Stimulated activated naive CD8-positive, alpha-beta T cell treated with anti-CD3 and anti-CD28 coated beads, Interleukin-15, amount 100 ng/mL, for 72 hours (primary cell): ENCODE measurements around the gene ADGRF5.

Experiments used
- ATAC-seq: fragments of 150-1000 bp; cut with Tn5 transposase; 2 replicates; pipeline ENCODE4 v1.10.0; 2021; ENCODE audit warnings: mild to moderate bottlenecking, moderate library complexity
- DNase-seq, 2 donors: peaks; one replicate each; pipeline ENCODE4 v3.0.0; 2021 to 2022
- H3K27ac Mint-ChIP-seq, 2 donors: one replicate each; pipeline ENCODE4 v1.8.0; 2022; ENCODE audit warnings: mild to moderate bottlenecking in 2 of 2, mixed read lengths in 2 of 2, moderate library complexity in 2 of 2
- H3K27me3 Mint-ChIP-seq: one replicate; pipeline ENCODE4 v1.8.0; 2022; ENCODE audit warnings: mixed read lengths
- H3K4me1 Mint-ChIP-seq: one replicate; pipeline ENCODE4 v1.8.0; 2022; ENCODE audit warnings: mild to moderate bottlenecking, mixed read lengths
- H3K4me3 Mint-ChIP-seq, 2 donors: one replicate each; pipeline ENCODE4 v1.8.0; 2022; ENCODE audit warnings: mild to moderate bottlenecking in 2 of 2, mixed read lengths in 2 of 2, moderate library complexity in 1 of 2
- H3K9me3 Mint-ChIP-seq, 2 donors: one replicate each; pipeline ENCODE4 v1.8.0; 2022; ENCODE audit warnings: mixed read lengths in 2 of 2

The ADGRF5 gene

GRCh38 chr6:46914279-46914810 is 7.4 kb downstream of the ADGRF5 start:
- no peaks in the 10 kb centered on the region for H3K4me1 Mint-ChIP-seq
- DNase-seq (no peak), ATAC-seq (no peak)
- H3K27me3 Mint-ChIP-seq, result peaks cover 8% of the 10 kb centered on the region
- H3K9me3 Mint-ChIP-seq, result no peaks in the 10 kb centered on the region
- no peak overlapping the region for H3K4me3 Mint-ChIP-seq
- H3K27ac Mint-ChIP-seq, result no peak overlapping the region

GRCh38 chr6:46909371-46909770 is 12.4 kb downstream of the ADGRF5 start:
- no peaks in the 10 kb centered on the region for H3K9me3 Mint-ChIP-seq
- no peak for DNase-seq
- no peaks in the 10 kb centered on the region for H3K27me3 Mint-ChIP-seq
- no peak for ATAC-seq
- H3K4me1 Mint-ChIP-seq, result no peaks in the 10 kb centered on the region
- H3K27ac Mint-ChIP-seq, result no peak overlapping the region
- no peak overlapping the region for H3K4me3 Mint-ChIP-seq

GRCh38 chr6:46906776-46907175 is 15.0 kb downstream of the ADGRF5 start:
- Mint-ChIP-seq H3K27me3 (peaks cover 13% of the 10 kb centered on the region), H3K4me3 (no peak overlapping the region), H3K4me1 (no peaks in the 10 kb centered on the region), H3K27ac (no peak overlapping the region), H3K9me3 (no peaks in the 10 kb centered on the region)
- DNase-seq (no peak), ATAC-seq (no peak)

GRCh38 chr6:46904117-46904516 is 17.6 kb downstream of the ADGRF5 start:
- Mint-ChIP-seq H3K27me3 (peaks cover 15% of the 10 kb centered on the region), H3K27ac (no peak overlapping the region), H3K4me1 (no peaks in the 10 kb centered on the region), H3K9me3 (no peaks in the 10 kb centered on the region), H3K4me3 (no peak overlapping the region)
- ATAC-seq (no peak), DNase-seq (no peak)

- H3K27me3 Mint-ChIP-seq, result peaks cover 21% of the 10 kb centered on the region
- no peaks in the 10 kb centered on the region for H3K4me1 Mint-ChIP-seq
- H3K4me3 Mint-ChIP-seq, result no peak overlapping the region
- H3K27ac Mint-ChIP-seq, result peak overlapping the region in 1 of 2 donors; percentile 19
- no peaks in the 10 kb centered on the region for H3K9me3 Mint-ChIP-seq
- no peak for ATAC-seq
- no peak for DNase-seq
These were observed 18.6 kb downstream of the ADGRF5 start for GRCh38 chr6:46903175-46903574.

GRCh38 chr6:46901882-46902314 is 19.8 kb downstream of the ADGRF5 start:
- ATAC-seq (no peak), DNase-seq (no peak)
- no peaks in the 10 kb centered on the region for H3K9me3 Mint-ChIP-seq
- no peaks in the 10 kb centered on the region for H3K4me1 Mint-ChIP-seq
- peaks cover 21% of the 10 kb centered on the region for H3K27me3 Mint-ChIP-seq
- no peak overlapping the region for H3K4me3 Mint-ChIP-seq
- H3K27ac Mint-ChIP-seq, result no peak overlapping the region

GRCh38 chr6:46900266-46900665 is 21.5 kb downstream of the ADGRF5 start:
- no peaks in the 10 kb centered on the region for H3K4me1 Mint-ChIP-seq
- peaks cover 30% of the 10 kb centered on the region for H3K27me3 Mint-ChIP-seq
- ATAC-seq, result no peak
- no peak for DNase-seq
- H3K27ac Mint-ChIP-seq, result no peak overlapping the region
- no peak overlapping the region for H3K4me3 Mint-ChIP-seq
- H3K9me3 Mint-ChIP-seq, result no peaks in the 10 kb centered on the region

GRCh38 chr6:46899659-46900058 is 22.1 kb downstream of the ADGRF5 start:
- ATAC-seq (no peak), DNase-seq (no peak)
- Mint-ChIP-seq H3K9me3 (no peaks in the 10 kb centered on the region), H3K27me3 (peaks cover 30% of the 10 kb centered on the region), H3K4me3 (no peak overlapping the region), H3K4me1 (no peaks in the 10 kb centered on the region), H3K27ac (no peak overlapping the region)

GRCh38 chr6:46898006-46898405 is 23.7 kb downstream of the ADGRF5 start:
- Mint-ChIP-seq H3K4me3 (no peak overlapping the region), H3K27ac (peak overlapping the region; percentile 16 to 21), H3K9me3 (no peaks in the 10 kb centered on the region), H3K27me3 (peaks cover 24% of the 10 kb centered on the region), H3K4me1 (no peaks in the 10 kb centered on the region)
- no peak for DNase-seq
- ATAC-seq, result no peak

- DNase-seq, result no peak
- Mint-ChIP-seq H3K9me3 (no peaks in the 10 kb centered on the region), H3K4me3 (no peak overlapping the region), H3K27me3 (peaks cover 17% of the 10 kb centered on the region), H3K4me1 (no peaks in the 10 kb centered on the region), H3K27ac (no peak overlapping the region)
- no peak for ATAC-seq
These were observed 24.9 kb downstream of the ADGRF5 start for GRCh38 chr6:46896871-46897270.

GRCh38 chr6:46895930-46896329 is 25.8 kb downstream of the ADGRF5 start:
- Mint-ChIP-seq H3K9me3 (no peaks in the 10 kb centered on the region), H3K4me3 (no peak overlapping the region), H3K27me3 (peaks cover 17% of the 10 kb centered on the region), H3K4me1 (no peaks in the 10 kb centered on the region), H3K27ac (no peak overlapping the region)
- ATAC-seq (no peak), DNase-seq (no peak)

GRCh38 chr6:46894433-46894832 is 27.3 kb downstream of the ADGRF5 start:
- Mint-ChIP-seq H3K27ac (no peak overlapping the region), H3K4me1 (no peaks in the 10 kb centered on the region), H3K9me3 (no peaks in the 10 kb centered on the region), H3K4me3 (no peak overlapping the region), H3K27me3 (peaks cover 17% of the 10 kb centered on the region)
- DNase-seq, result no peak
- no peak for ATAC-seq

- Mint-ChIP-seq H3K27me3 (peaks cover 10% of the 10 kb centered on the region), H3K4me3 (no peak overlapping the region), H3K4me1 (no peaks in the 10 kb centered on the region), H3K27ac (no peak overlapping the region), H3K9me3 (no peaks in the 10 kb centered on the region)
- ATAC-seq (no peak), DNase-seq (no peak)
These were observed 28.1 kb downstream of the ADGRF5 start for GRCh38 chr6:46893648-46894047.

- peaks cover 8% of the 10 kb centered on the region for H3K27me3 Mint-ChIP-seq
- H3K4me1 Mint-ChIP-seq, result no peaks in the 10 kb centered on the region
- no peaks in the 10 kb centered on the region for H3K9me3 Mint-ChIP-seq
- no peak for ATAC-seq
- DNase-seq, result no peak
- H3K27ac Mint-ChIP-seq, result no peak overlapping the region
- no peak overlapping the region for H3K4me3 Mint-ChIP-seq
These were observed 30.4 kb downstream of the ADGRF5 start for GRCh38 chr6:46891252-46891795.

- ATAC-seq (no peak), DNase-seq (no peak)
- Mint-ChIP-seq H3K4me1 (no peaks in the 10 kb centered on the region), H3K4me3 (no peak overlapping the region), H3K9me3 (no peaks in the 10 kb centered on the region), H3K27me3 (no peaks in the 10 kb centered on the region), H3K27ac (no peak overlapping the region)
These were observed 33.2 kb downstream of the ADGRF5 start for GRCh38 chr6:46888578-46888977.

GRCh38 chr6:46888031-46888430 is 33.7 kb downstream of the ADGRF5 start:
- H3K4me3 Mint-ChIP-seq, result no peak overlapping the region
- DNase-seq, result no peak
- no peaks in the 10 kb centered on the region for H3K9me3 Mint-ChIP-seq

GRCh38 chr6:46882645-46883044 is 39.1 kb downstream of the ADGRF5 start:
- H3K27ac Mint-ChIP-seq, result no peak overlapping the region
- no peak for ATAC-seq
- H3K4me1 Mint-ChIP-seq, result no peaks in the 10 kb centered on the region
- no peak overlapping the region for H3K4me3 Mint-ChIP-seq
- DNase-seq, result no peak
- no peaks in the 10 kb centered on the region for H3K9me3 Mint-ChIP-seq
- H3K27me3 Mint-ChIP-seq, result peaks cover 20% of the 10 kb centered on the region

More at GRCh38 chr6:46888031-46888430, 33.7 kb downstream of the ADGRF5 start:
- Mint-ChIP-seq H3K27me3 (no peaks in the 10 kb centered on the region), H3K4me1 (no peaks in the 10 kb centered on the region), H3K27ac (no peak overlapping the region)
- ATAC-seq, result no peak
